HepG2 (cell line): ENCODE measurements around the gene BDP1. TPM values are rescaled to one million over a fixed set of nuclear protein-coding genes. Genes with fewer than 3 reads are reported as not detected.

Experiments used
- ARNT ChIP-seq: fragments of 450-650 bp; IDR thresholded peaks from 2 replicates; pipeline ENCODE4 v1.6.1; 2017
- CENPX ChIP-seq: sonication (generic); formaldehyde crosslinking; IDR thresholded peaks from 2 replicates; pipeline ENCODE4 v1.9.0; 2021; ENCODE audit warnings: mild to moderate bottlenecking, missing genetic modification reagents, moderate library complexity
- FOSL2 ChIP-seq: sonication (generic); formaldehyde crosslinking; IDR thresholded peaks from 2 replicates; pipeline ENCODE4 v1.4.0; 2020; ENCODE audit warnings: missing genetic modification reagents
- HES4 ChIP-seq: sonication (generic); formaldehyde crosslinking; IDR thresholded peaks from 2 replicates; pipeline ENCODE4 v1.9.0; 2021; ENCODE audit warnings: mild to moderate bottlenecking, missing genetic modification reagents, borderline replicate concordance
- KDM2A ChIP-seq: sonication (generic); formaldehyde crosslinking; IDR thresholded peaks from 2 replicates; pipeline ENCODE4 v1.4.0; 2020; ENCODE audit warnings: low read depth, missing genetic modification reagents, borderline replicate concordance
- PREB ChIP-seq: sonication (generic); formaldehyde crosslinking; IDR thresholded peaks from 2 replicates; pipeline ENCODE4 v1.4.0; 2020; ENCODE audit warnings: missing genetic modification reagents
- SNAPC2 ChIP-seq: sonication (generic); formaldehyde crosslinking; IDR thresholded peaks from 2 replicates; pipeline ENCODE4 v1.8.1; 2022; ENCODE audit warnings: mild to moderate bottlenecking, missing genetic modification reagents
- TRIM22 ChIP-seq: fragments of 450-650 bp; IDR thresholded peaks from 2 replicates; pipeline ENCODE4 v1.6.1; 2017
- ZBTB20 ChIP-seq: sonication (generic); formaldehyde crosslinking; IDR thresholded peaks from 2 replicates; pipeline ENCODE4 v1.8.1; 2023; ENCODE audit warnings: missing genetic modification reagents, low read depth, mild to moderate bottlenecking, borderline replicate concordance
- ZNF234 ChIP-seq: sonication (generic); formaldehyde crosslinking; conservative IDR thresholded peaks from 2 replicates; pipeline ENCODE4 v1.5.1; 2020; ENCODE audit warnings: mild to moderate bottlenecking, missing genetic modification reagents
- ZNF792 ChIP-seq: IDR thresholded peaks from 2 replicates; pipeline ENCODE4 v1.6.1; 2016
- polyA plus RNA-seq, 8 experiments: library from polyadenylated mRNA; depleted of rRNA in 3 of 8; stranded (reverse) in 7 of 8; unstranded in 1 of 8; fragments of >200 nt; fragmentation: Illumina TruSeq in 4 of 8; extraction: Trizol in 4 of 8; gene quantifications; 2 replicates each; pipeline versions ENCODE4 v1.2.1 to v1.2.3, GENCODE V29; 2011 to 2016; ENCODE audit warnings: low read depth in 4 of 8, missing spikeins in 1 of 8, mixed read lengths in 1 of 8; ENCODE audit not compliant: insufficient read depth in 1 of 8
- total RNA-seq, 5 experiments: library from RNA; depleted of rRNA; stranded (reverse); fragments of >200 nt; fragmentation: Illumina TruSeq; extraction: Trizol; gene quantifications; 2 replicates each; pipeline ENCODE4 v1.2.3, GENCODE V29; 2016; ENCODE audit warnings: low read depth in 1 of 5
- TF ChIP-seq, protein P1 (sequence below): sonication (generic); formaldehyde crosslinking; IDR thresholded peaks from 2 replicates; pipeline ENCODE4 v1.8.1; 2023; ENCODE audit warnings: missing genetic modification reagents, inconsistent platforms, borderline replicate concordance
- TF ChIP-seq, protein P2 (sequence below): fragments of 450-650 bp; IDR thresholded peaks from 2 replicates; pipeline ENCODE4 v1.6.1; 2017; ENCODE audit warnings: mild to moderate bottlenecking

BDP1 gene
- total and polyA plus RNA-seq, 2 of the 13 experiments (the other 11 are each of a cell fraction or from before 2014, with no cell fraction given) = 10.2 to 22.4 TPM

DNA sequence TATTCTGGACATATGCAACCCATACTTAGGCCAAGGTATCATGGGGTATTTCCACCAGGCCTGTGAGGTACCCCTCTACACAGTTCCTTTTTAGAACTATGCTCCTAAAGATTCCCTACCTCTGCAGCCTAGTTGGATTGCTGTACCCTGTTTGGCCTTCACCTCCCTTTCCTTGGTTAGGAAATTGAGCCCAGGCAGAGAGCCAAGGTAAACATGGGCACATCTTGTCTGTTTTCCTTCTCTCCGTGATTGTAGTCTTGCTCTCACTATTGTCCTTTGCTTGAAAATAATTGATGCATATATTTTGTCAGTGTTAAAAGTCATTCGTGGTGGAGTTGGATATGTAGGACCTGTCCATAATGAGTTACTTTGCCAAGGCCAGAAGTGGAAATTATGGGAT lies 26.7 kb downstream of the BDP1 start (continued):
- no peak for TF ChIP-seq TRIM22
- TF ChIP-seq PREB (CRISPR knock-in tag) = no peak
- no peak for TF ChIP-seq CENPX (CRISPR knock-in tag)
- TF ChIP-seq, protein P1, sequence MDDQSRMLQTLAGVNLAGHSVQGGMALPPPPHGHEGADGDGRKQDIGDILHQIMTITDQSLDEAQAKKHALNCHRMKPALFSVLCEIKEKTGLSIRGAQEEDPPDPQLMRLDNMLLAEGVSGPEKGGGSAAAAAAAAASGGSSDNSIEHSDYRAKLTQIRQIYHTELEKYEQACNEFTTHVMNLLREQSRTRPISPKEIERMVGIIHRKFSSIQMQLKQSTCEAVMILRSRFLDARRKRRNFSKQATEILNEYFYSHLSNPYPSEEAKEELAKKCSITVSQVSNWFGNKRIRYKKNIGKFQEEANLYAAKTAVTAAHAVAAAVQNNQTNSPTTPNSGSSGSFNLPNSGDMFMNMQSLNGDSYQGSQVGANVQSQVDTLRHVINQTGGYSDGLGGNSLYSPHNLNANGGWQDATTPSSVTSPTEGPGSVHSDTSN (CRISPR knock-in tag) = no peak
- TF ChIP-seq ZNF792 (CRISPR knock-in tag) = 0 out of 2 replicates have a peak, but pooled peaks have one; percentile 64
- TF ChIP-seq SNAPC2 (CRISPR knock-in tag) = no peak
- TF ChIP-seq HES4 (CRISPR knock-in tag) = no peak
- TF ChIP-seq KDM2A (CRISPR knock-in tag) = no peak
- TF ChIP-seq FOSL2 = peak; percentile 66
- no peak for TF ChIP-seq ZBTB20
- TF ChIP-seq, protein P2, sequence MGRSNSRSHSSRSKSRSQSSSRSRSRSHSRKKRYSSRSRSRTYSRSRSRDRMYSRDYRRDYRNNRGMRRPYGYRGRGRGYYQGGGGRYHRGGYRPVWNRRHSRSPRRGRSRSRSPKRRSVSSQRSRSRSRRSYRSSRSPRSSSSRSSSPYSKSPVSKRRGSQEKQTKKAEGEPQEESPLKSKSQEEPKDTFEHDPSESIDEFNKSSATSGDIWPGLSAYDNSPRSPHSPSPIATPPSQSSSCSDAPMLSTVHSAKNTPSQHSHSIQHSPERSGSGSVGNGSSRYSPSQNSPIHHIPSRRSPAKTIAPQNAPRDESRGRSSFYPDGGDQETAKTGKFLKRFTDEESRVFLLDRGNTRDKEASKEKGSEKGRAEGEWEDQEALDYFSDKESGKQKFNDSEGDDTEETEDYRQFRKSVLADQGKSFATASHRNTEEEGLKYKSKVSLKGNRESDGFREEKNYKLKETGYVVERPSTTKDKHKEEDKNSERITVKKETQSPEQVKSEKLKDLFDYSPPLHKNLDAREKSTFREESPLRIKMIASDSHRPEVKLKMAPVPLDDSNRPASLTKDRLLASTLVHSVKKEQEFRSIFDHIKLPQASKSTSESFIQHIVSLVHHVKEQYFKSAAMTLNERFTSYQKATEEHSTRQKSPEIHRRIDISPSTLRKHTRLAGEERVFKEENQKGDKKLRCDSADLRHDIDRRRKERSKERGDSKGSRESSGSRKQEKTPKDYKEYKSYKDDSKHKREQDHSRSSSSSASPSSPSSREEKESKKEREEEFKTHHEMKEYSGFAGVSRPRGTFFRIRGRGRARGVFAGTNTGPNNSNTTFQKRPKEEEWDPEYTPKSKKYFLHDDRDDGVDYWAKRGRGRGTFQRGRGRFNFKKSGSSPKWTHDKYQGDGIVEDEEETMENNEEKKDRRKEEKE = no peak
- TF ChIP-seq ZNF234 (CRISPR knock-in tag) = no peak
- no peak for TF ChIP-seq ARNT
